22Rv1 (cell line): Measurements from ENCODE around the gene OR2AT4.

Experiments used
- CTCF ChIP-seq: fragments of 450-650 bp; IDR thresholded peaks from 2 replicates; pipeline ENCODE4 v1.5.1; 2017; ENCODE audit warnings: mild to moderate bottlenecking
- ZFX ChIP-seq: fragments of 450-650 bp; IDR thresholded peaks from 2 replicates; pipeline ENCODE4 v1.6.1; 2017; ENCODE audit warnings: antibody characterized with exemption, borderline replicate concordance

- no peak for TF ChIP-seq CTCF
- TF ChIP-seq ZFX, result no peak
Observed at GRCh38 chr11:75114465-75114864, 17.8 kb upstream of the OR2AT4 start.
